Stomach smooth muscle (tissue), 2 donors: Measurements from ENCODE around the gene PRDX5.
"Not testable (repeated sequence)": the region's sequence is repeated elsewhere in the genome, so short reads cannot be mapped to it uniquely, and the experiment has no call there.

Experiments used
- H3K27ac ChIP-seq: one replicate; pipeline ENCODE4 v1.7.0; 2013; ENCODE audit warnings: mild to moderate bottlenecking, low read length, inconsistent platforms
- H3K27me3 ChIP-seq, 2 donors: one replicate each; pipeline ENCODE4 v1.7.0; 2013; ENCODE audit warnings: low read length in 2 of 2; ENCODE audit not compliant: insufficient read depth in 2 of 2, control insufficient read depth in 1 of 2
- H3K36me3 ChIP-seq, 2 donors: one replicate each; pipeline ENCODE4 v1.7.0; 2013; ENCODE audit warnings: low read length in 2 of 2; ENCODE audit not compliant: control insufficient read depth in 2 of 2, insufficient read depth in 2 of 2
- H3K4me1 ChIP-seq: one replicate; pipeline ENCODE4 v1.7.0; 2013; ENCODE audit warnings: low read length; ENCODE audit not compliant: control insufficient read depth, insufficient read depth
- H3K4me3 ChIP-seq, 2 donors: one replicate each; pipeline ENCODE4 v1.7.0; 2013; ENCODE audit warnings: low read length in 2 of 2
- H3K9ac ChIP-seq, 2 donors: one replicate each; pipeline ENCODE4 v1.7.0; 2013; ENCODE audit warnings: low read length in 2 of 2, mild to moderate bottlenecking in 1 of 2
- H3K9me3 ChIP-seq, 2 donors: one replicate each; pipeline ENCODE4 v1.7.0; 2013; ENCODE audit warnings: low read length in 2 of 2; ENCODE audit not compliant: control insufficient read depth in 2 of 2
- donor health status: healthy.
- donor health status: Pancreatic carcinoma.

The PRDX5 gene

DNA sequence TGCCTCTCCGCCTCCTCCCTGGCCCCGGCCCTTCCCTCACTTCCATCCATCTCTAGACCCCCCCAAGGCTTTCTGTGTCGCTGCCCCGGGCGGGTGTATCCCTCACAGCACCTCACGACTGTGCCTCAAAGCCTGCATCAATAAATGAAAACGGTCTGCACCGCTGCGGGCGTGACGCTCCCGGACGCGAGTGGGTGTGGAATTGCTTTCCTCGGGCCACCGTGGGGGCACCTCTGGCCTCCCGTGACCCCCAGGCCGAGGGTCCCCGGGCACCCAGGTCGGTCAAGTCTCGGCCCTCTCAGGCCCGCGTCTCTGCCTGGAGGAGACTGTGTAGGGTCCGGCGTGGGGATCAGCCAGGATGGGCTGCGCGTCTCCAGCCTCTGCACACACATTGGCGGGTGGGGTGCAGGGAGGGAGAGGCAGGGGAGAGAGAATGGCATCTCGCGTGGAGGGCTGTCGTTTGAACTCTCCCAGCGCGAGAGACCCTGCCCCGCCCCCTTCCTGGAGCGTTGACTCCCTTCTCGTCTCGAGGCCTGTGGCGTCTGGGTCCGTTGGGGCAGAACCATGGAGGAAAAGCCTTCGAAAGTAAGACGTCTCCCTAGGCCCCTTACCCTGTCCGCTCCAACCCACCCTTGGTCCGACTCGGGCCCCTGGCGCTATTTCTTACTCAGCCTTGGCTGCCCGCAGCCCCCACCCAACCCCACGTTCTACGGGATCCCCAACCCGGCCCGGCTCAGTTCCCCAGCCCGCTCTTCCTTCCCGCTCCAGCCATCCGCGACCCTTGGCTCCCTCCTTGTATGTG lies 17.9 kb upstream of the PRDX5 start, which contains the start of gene CATSPERZ:
Gene CATSPERZ, plus strand, starts transcription at position 512 of the 802 bp plus-strand sequence. Its CDS starts 53 bp downstream, at position 565.
- Histone ChIP-seq H3K27me3 (peaks cover 52 to 63% of the 10 kb centered on the region in 2 donors), H3K36me3 (no peaks in the 10 kb centered on the region), H3K27ac (no peak within 1 kb of the TSS), H3K9ac (no peak within 1 kb of the TSS), H3K9me3 (no peaks in the 10 kb centered on the region), H3K4me1 (peaks cover 37% of the 10 kb centered on the region), H3K4me3 (peak within 1 kb of the TSS; percentile 53 to 61)

- no peaks in the 10 kb centered on the region for H3K9me3 ChIP-seq
- H3K27me3 ChIP-seq, result peaks cover 21 to 32% of the 10 kb centered on the region in 2 donors
- peaks cover 56% of the 10 kb centered on the region for H3K4me1 ChIP-seq
- H3K36me3 ChIP-seq, result no peaks in the 10 kb centered on the region
- peak overlapping the region; percentile 76 to 86 for H3K4me3 ChIP-seq
- H3K9ac ChIP-seq, result peak overlapping the region; percentile 89 to 94
- H3K27ac ChIP-seq, result peak overlapping the region; percentile 98
Measured at GRCh38 chr11:64303109-64304031, 14.6 kb upstream of the PRDX5 start.

DNA sequence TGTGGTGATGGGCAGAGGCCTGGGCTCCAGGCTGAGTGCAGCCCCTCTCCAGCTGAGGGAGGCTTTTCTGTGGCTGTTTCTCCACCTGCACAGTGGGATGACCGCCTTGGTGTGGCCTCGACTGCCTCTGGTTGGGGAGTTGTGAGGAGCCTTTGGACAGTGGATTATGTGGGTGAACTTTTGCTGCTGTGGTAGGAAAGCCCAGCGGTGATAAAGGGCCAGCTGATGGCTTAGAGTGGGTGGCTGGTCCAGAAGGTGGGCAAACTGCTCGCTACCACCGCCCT lies 13.9 kb upstream of the PRDX5 start:
- Histone ChIP-seq H3K4me1 (peaks cover 54% of the 10 kb centered on the region), H3K9ac (peak overlapping the region; percentile 89 to 94), H3K36me3 (no peaks in the 10 kb centered on the region), H3K27ac (peak overlapping the region; percentile 98), H3K9me3 (no peaks in the 10 kb centered on the region), H3K27me3 (peaks cover 20 to 26% of the 10 kb centered on the region in 2 donors), H3K4me3 (peak overlapping the region; percentile 76 to 86)

- H3K27me3 ChIP-seq, result peaks cover 20 to 21% of the 10 kb centered on the region in 2 donors
- no peaks in the 10 kb centered on the region for H3K36me3 ChIP-seq
- peaks cover 49% of the 10 kb centered on the region for H3K4me1 ChIP-seq
- H3K4me3 ChIP-seq, result peak overlapping the region; percentile 76 to 86
- H3K27ac ChIP-seq, result peak overlapping the region; percentile 98
- H3K9ac ChIP-seq, result peak overlapping the region; percentile 89 to 94
- no peaks in the 10 kb centered on the region for H3K9me3 ChIP-seq
Measured at GRCh38 chr11:64304316-64305072, 13.4 kb upstream of the PRDX5 start.

- Histone ChIP-seq H3K4me3 (peak within 1 kb of the TSS; percentile 76 to 86), H3K27ac (peak within 1 kb of the TSS; percentile 98), H3K9me3 (no peaks in the 10 kb centered on the region), H3K4me1 (peaks cover 42% of the 10 kb centered on the region), H3K27me3 (peaks cover 13 to 14% of the 10 kb centered on the region in 2 donors), H3K36me3 (no peaks in the 10 kb centered on the region), H3K9ac (peak within 1 kb of the TSS; percentile 89 to 94)
Measured at GRCh38 chr11:64305075-64305690, 12.7 kb upstream of the PRDX5 start, which contains the start of gene ESRRA. Gene ESRRA (plus strand): TSS chr11:64305524. CDS start chr11:64307180, 1,656 bp downstream.

- H3K36me3 ChIP-seq, result no peaks in the 10 kb centered on the region
- H3K27ac ChIP-seq, result peak overlapping the region; percentile 64
- peaks cover 35% of the 10 kb centered on the region for H3K4me1 ChIP-seq
- peak overlapping the region; percentile 55 to 77 for H3K9ac ChIP-seq
- peak overlapping the region; percentile 70 to 79 for H3K4me3 ChIP-seq
- H3K9me3 ChIP-seq, result no peaks in the 10 kb centered on the region
- H3K27me3 ChIP-seq, result peaks cover 6% of the 10 kb centered on the region in 2 donors
Measured at GRCh38 chr11:64305691-64306562, 12.0 kb upstream of the PRDX5 start.

- H3K4me3 ChIP-seq, result peak overlapping the region; percentile 70 to 79
- H3K9ac ChIP-seq, result peak overlapping the region; percentile 55 to 77
- H3K9me3 ChIP-seq, result no peaks in the 10 kb centered on the region
- H3K36me3 ChIP-seq, result no peaks in the 10 kb centered on the region
- peaks cover 5% of the 10 kb centered on the region in 2 donors for H3K27me3 ChIP-seq
- H3K27ac ChIP-seq, result peak overlapping the region; percentile 64
- H3K4me1 ChIP-seq, result peaks cover 31% of the 10 kb centered on the region
Measured at GRCh38 chr11:64306563-64306875, 11.4 kb upstream of the PRDX5 start.

- no peaks in the 10 kb centered on the region for H3K9me3 ChIP-seq
- peaks cover 31% of the 10 kb centered on the region for H3K4me1 ChIP-seq
- H3K27ac ChIP-seq, result peak overlapping the region; percentile 64
- no peaks in the 10 kb centered on the region for H3K27me3 ChIP-seq
- H3K36me3 ChIP-seq, result no peaks in the 10 kb centered on the region
- peak overlapping the region; percentile 70 to 79 for H3K4me3 ChIP-seq
- H3K9ac ChIP-seq, result peak overlapping the region; percentile 55 to 77
Measured at GRCh38 chr11:64306876-64307622, 10.9 kb upstream of the PRDX5 start.

GRCh38 chr11:64307795-64308194 lies 10.1 kb upstream of the PRDX5 start:
- H3K4me3 ChIP-seq, H3K27me3 ChIP-seq, H3K27ac ChIP-seq, H3K9ac ChIP-seq, H3K36me3 ChIP-seq, H3K9me3 ChIP-seq: not testable (repeated sequence)
- H3K4me1 ChIP-seq, result peaks cover 31% of the 10 kb centered on the region
